NCI-H2107 treated with DMSO at 0.1 percent for 48 hours (cell line): Measurements from ENCODE around the gene DLGAP1.

Experiments used
- DNase-seq: peaks from one replicate; lab custom pipeline; 2025; ENCODE audit not compliant: unreplicated experiment; lab: John Stamatoyannopoulos, UW

DLGAP1 gene

GRCh38 chr18:3463051-3463450 is 992.1 kb downstream of the DLGAP1 start:
- DNase-seq = no peak

GRCh38 chr18:3461704-3462103 is 993.4 kb downstream of the DLGAP1 start:
- no peak for DNase-seq

- no peak for DNase-seq
Measured at GRCh38 chr18:3460823-3461398, 994.2 kb downstream of the DLGAP1 start.

- DNase-seq = no peak
Measured at GRCh38 chr18:3458952-3459853, 995.9 kb downstream of the DLGAP1 start.

- no peak for DNase-seq
Measured at GRCh38 chr18:3458378-3458777, 996.7 kb downstream of the DLGAP1 start.

- no peak for DNase-seq
Measured at GRCh38 chr18:3457261-3457724, 997.8 kb downstream of the DLGAP1 start.

GRCh38 chr18:3456686-3457069 is 998.4 kb downstream of the DLGAP1 start:
- no peak for DNase-seq

GRCh38 chr18:3455907-3456685 is 999.0 kb downstream of the DLGAP1 start:
- no peak for DNase-seq

GRCh38 chr18:3455090-3455635 is 999.9 kb downstream of the DLGAP1 start:
- DNase-seq = no peak

GRCh38 chr18:3454365-3455089 is 1000.6 kb downstream of the DLGAP1 start:
- peak; percentile 64 for DNase-seq

GRCh38 chr18:3453540-3454364 is 1001.4 kb downstream of the DLGAP1 start:
- no peak for DNase-seq

GRCh38 chr18:3452750-3453539 is 1002.2 kb downstream of the DLGAP1 start:
- DNase-seq = no peak

GRCh38 chr18:3451989-3452749 is 1002.9 kb downstream of the DLGAP1 start:
- no peak for DNase-seq

- no peak for DNase-seq
Measured at GRCh38 chr18:3451183-3451988, 1003.7 kb downstream of the DLGAP1 start.

GRCh38 chr18:3450799-3451182 is 1004.3 kb downstream of the DLGAP1 start:
- DNase-seq = no peak

GRCh38 chr18:3450012-3450798 is 1004.9 kb downstream of the DLGAP1 start, which contains the start of gene TGIF1:
Gene TGIF1, plus strand, starts transcription at chr18:3450172. Its CDS starts 318 bp downstream, at chr18:3450490.
- no peak for DNase-seq
